ENCODE measurements around the gene DLX5.

The DLX5 gene

GRCh38 chr7:97018126-97018601, 6.5 kb downstream of the DLX5 start:
- DNase-seq, result no peak

- no peak for DNase-seq
Observed at GRCh38 chr7:97017192-97018125, 7.2 kb downstream of the DLX5 start.

- no peak for DNase-seq
Observed at GRCh38 chr7:97016381-97017191, 8.0 kb downstream of the DLX5 start.

- DNase-seq, result no peak
Observed at GRCh38 chr7:97015756-97016380, 8.8 kb downstream of the DLX5 start.

- DNase-seq, result no peak
Observed at GRCh38 chr7:97015279-97015678, 9.4 kb downstream of the DLX5 start.

GRCh38 chr7:97014145-97014750, 10.4 kb downstream of the DLX5 start:
- no peak for DNase-seq

GRCh38 chr7:97013845-97014134, 10.8 kb downstream of the DLX5 start:
- DNase-seq, result no peak

- no peak for DNase-seq
Observed at GRCh38 chr7:97013134-97013844, 11.3 kb downstream of the DLX5 start.

GRCh38 chr7:97012365-97013133, 12.1 kb downstream of the DLX5 start:
- DNase-seq, result no peak

- DNase-seq, result no peak
Observed at GRCh38 chr7:97011536-97012364, 12.9 kb downstream of the DLX5 start.

- DNase-seq, result no peak
Observed at GRCh38 chr7:97011104-97011503, 13.5 kb downstream of the DLX5 start.

- DNase-seq, result no peak
Observed at GRCh38 chr7:97009753-97010732, 14.6 kb downstream of the DLX5 start.

- no peak for DNase-seq
Observed at GRCh38 chr7:97008275-97008917, 16.2 kb downstream of the DLX5 start.

GRCh38 chr7:97007583-97007861, 17.1 kb downstream of the DLX5 start:
- DNase-seq, result no peak

GRCh38 chr7:97006816-97007582, 17.6 kb downstream of the DLX5 start:
- no peak for DNase-seq

- DNase-seq, result no peak
Observed at GRCh38 chr7:97006055-97006815, 18.4 kb downstream of the DLX5 start.

Data from bone marrow (tissue), 2 donors.